Loucy (cell line): ENCODE data around the gene GPC5.

Experiments used
- EZH2phosphoT487 ChIP-seq: fragments of 200-600 bp; IDR thresholded peaks from 2 replicates; pipeline ENCODE4 v1.6.1; 2018; ENCODE audit warnings: antibody characterized with exemption, mild to moderate bottlenecking, moderate library complexity, borderline replicate concordance
- TF ChIP-seq, protein P1 (sequence below): fragments of 200-600 bp; sonication (generic); conservative IDR thresholded peaks from 2 replicates; pipeline ENCODE4 v1.5.1; 2014; ENCODE audit warnings: mild to moderate bottlenecking, antibody characterized with exemption, low read length

GRCh38 chr13:91358387-91358782, 40.0 kb upstream of the GPC5 start:
- TF ChIP-seq, protein P1, sequence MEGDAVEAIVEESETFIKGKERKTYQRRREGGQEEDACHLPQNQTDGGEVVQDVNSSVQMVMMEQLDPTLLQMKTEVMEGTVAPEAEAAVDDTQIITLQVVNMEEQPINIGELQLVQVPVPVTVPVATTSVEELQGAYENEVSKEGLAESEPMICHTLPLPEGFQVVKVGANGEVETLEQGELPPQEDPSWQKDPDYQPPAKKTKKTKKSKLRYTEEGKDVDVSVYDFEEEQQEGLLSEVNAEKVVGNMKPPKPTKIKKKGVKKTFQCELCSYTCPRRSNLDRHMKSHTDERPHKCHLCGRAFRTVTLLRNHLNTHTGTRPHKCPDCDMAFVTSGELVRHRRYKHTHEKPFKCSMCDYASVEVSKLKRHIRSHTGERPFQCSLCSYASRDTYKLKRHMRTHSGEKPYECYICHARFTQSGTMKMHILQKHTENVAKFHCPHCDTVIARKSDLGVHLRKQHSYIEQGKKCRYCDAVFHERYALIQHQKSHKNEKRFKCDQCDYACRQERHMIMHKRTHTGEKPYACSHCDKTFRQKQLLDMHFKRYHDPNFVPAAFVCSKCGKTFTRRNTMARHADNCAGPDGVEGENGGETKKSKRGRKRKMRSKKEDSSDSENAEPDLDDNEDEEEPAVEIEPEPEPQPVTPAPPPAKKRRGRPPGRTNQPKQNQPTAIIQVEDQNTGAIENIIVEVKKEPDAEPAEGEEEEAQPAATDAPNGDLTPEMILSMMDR: no peak
- no peak for TF ChIP-seq EZH2phosphoT487
